NCI-H2171 (cell line): ENCODE results near the gene MSI2.

Source experiments
- DNase-seq: peaks from one replicate; lab custom pipeline; 2025; lab: John Stamatoyannopoulos, UW

MSI2 gene

DNA sequence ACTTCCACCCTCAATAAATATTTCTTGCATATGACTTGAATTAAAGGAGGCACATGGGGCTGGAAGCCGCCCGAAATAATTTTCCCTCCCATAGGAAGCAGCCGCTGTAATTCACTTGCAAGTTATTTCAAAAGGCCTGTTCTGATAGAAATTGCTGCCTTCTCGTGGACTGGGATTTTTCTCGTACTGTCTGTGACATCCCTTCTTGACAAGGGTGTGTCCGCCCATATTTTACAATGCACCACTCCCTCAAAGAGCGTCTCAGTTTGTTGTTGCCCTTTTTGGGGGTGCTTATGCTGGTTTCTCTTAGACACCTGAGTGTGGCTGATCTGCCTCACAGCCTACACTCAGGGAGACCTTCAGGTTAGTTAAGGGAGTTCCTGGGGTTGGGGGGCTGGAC is 160.0 kb downstream of the MSI2 start:
- DNase-seq, result no peak

DNA sequence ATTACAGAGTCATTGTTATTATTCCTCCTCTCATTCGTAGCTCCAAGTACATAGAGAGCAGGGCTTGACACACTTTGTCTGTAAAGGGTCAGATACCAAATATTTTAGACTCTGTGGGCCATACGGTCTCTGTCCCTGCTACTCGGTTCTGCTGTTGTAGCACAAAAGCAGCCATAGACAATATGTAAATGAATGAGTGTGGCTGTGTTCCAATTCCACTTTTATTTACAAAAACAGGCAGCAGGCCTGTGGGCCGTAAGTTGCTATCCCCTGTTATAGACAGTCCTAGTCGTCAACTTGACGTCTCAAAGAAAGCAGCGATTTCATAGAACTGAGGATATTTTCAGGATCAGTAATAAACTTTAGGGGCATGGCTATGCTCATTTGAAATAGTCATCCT is 161.6 kb downstream of the MSI2 start:
- DNase-seq, result no peak

DNA sequence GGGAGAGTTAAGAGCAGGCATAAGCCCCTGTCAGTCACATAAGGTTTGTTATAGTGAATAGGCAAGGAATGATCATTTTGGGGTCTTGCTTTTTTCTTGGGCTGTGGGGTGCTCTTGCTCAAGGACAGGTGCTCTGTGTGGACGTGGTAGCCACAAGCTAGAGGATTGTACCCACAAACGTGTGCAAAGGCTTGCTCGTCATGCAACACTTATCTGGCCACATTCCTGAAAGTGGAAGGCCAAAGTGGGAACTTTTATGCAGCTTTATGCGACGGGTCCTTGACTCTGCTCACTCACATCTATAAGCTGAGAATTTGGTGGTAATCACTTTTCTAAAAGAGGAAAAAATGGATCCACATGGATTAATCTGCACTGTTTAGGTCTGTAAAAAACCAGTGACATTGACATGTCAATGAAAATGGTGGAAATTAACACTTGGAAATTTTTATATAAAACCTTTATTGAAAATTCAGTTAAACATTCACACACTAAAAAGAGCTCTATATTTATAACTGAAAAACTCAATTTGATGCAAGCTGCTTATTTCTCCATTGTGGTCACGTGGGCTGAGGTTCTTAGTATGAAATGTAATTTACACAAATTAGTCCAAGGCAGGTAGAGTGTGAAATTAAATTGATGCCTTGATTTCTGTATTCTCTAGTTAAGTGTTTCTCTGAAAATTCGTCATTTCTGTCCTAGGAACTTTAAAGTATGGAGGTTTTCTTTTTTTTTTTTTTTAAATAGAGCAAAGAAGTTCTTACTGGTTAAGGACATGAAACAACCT is 162.3 kb downstream of the MSI2 start:
- no peak for DNase-seq

DNA sequence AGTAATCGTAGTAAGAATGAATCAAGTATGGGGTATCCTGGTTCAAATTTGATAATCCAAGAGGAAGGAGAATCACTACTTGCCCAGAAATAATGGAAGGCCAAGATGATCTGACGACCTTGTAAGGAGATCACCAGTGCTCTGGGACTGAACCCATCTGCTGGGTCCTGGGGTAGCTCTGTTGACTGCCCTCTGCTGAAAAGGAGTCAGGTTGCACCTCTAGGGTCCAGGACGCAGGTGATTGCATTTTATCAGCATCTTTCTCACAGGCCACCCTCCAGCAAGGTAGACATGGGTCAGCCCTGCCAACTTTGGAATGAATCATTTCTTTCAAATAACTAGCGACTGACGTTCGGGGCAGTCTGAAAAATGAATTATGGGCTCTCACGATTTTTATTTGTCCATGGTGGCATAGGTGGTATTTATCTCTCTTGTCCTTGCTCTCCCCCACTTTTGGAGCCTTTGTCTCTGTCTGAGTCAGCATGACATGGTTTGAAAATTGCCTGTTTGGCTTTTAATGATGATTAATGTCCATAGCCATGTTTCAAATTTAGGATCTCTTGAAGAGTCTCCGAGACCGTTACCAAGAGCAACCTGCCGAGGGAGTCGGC is 163.7 kb downstream of the MSI2 start:
- no peak for DNase-seq

DNA sequence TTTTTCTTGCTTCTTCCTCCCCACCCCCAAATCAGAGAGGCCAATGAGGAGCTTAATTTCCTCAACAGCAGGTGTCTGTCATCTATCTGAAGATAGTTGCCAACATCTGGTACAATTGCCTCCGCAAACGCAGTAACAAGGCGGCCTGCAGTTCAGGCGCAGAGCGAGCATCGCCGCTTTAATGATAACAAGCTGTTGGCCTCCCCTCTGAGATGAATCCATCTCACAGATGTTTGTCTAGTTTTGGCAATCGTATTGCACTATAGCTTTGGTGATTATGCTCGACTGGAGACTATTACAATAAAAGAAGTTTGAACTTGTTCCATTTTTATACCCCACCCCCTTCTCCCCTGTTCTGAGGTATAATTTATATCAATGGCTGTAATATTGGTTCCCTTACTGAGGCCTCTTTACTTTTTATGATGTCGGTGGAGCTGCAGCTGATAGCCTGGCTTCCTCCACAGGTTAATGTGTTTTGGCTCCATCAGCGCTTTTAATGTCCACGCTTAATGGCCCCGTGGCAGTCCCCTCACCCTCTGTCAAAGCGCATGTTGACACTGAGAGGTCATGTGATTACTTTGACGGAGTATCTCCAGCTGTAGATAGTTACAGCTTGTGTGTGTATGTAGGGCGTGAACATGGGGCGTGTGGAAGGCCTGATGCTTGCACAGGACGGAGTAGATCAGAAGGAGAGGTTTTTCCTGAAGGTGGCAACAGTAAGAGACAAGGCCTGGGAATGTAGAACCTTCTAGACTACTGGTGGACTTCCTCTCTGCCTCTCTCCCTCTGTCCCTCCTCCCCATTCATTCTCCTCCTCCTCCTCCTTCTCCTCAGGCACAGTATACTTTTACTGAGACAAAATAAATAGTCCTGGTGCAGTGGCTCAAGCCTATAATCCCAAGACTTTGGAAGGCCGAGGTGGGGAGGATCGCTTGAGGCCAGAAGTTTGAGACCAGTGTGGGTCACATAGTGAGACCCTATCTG is 164.7 kb downstream of the MSI2 start:
- peak; percentile 78 for DNase-seq

DNA sequence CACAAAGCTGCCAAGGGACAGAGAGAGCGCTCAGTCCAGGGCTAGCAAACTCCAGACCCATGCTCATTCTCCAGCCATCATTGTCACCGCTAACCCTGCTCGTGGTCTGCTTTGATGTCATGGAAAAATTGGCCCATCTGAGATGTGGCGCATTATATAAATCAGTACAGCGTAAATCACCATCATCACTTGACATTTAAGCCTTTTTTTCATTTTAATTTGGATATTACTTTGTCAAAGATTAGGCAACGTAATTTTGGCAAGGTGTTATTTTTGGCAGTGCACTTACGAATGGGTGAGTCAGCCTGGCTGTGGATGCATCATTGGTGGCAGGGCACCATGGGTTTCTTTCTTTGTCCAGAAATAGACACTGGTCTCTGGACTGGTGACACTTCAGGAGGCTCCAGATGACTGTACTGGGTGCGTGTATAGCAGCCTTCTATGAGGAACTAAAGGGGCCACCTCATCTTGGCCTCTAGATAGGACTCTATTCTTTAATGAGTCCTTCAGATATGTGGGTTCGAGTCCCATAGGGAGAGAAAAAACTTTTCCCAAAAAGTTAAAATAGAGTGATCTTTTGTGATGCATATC is 166.3 kb downstream of the MSI2 start:
- no peak for DNase-seq

DNA sequence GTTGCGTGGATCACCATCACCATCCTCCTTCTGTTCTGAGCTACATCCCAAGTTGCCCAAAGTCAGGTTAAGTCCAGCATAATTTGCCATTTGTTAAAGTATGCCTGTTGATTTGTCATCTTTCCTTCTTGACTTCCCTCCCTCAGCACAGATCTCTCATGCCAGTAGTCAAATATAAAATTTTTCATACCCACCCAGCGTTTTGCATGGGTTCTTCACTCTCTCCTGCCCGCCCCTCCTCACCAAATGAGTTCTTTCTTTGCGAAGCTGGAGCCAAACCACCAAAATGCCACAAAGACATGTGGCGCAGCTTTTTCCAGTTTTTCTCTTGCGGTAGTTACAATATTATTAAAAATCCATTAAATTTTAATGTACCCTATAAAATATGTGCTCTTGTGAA is 167.2 kb downstream of the MSI2 start:
- DNase-seq, result no peak

DNA sequence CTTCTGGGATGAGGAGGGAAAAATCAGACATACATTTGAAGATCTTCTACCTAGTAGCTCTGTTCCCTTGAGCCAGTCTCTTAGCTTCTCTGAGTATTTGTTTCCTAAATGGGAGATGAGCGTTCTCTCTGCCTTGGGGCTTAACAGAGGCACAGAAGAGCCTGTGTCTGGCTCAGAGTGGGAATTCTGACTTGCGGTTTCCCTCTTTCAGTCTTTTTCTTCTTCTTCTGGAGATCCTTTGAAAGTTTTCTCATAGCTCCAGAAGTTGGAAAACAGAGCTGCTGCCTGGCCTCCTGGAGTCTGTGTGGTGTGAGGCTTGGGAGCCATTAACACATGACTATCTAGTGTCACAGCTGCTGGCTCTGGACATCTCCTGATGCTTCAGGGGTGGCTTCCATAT is 167.9 kb downstream of the MSI2 start:
- DNase-seq, result no peak

DNA sequence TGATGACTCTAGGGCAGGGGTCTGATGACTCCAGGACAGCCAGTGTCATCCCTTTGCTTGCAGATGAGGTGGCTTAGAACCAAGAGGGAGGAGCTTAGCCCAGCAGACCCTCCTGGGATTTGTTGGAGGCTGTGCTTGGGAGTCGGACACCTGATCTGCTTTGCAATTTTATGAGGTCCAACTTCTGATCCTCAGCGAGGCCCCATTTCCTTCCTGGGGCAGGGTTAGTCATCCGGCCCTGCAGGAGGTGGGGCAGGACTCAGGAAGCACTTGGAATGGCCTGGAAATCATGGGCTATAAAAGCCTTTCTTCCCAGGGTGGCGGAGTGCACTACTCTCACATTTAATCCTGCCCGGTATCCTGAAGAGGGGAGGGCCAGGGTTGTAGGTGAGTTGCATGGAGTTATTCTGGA is 168.5 kb downstream of the MSI2 start:
- no peak for DNase-seq

DNA sequence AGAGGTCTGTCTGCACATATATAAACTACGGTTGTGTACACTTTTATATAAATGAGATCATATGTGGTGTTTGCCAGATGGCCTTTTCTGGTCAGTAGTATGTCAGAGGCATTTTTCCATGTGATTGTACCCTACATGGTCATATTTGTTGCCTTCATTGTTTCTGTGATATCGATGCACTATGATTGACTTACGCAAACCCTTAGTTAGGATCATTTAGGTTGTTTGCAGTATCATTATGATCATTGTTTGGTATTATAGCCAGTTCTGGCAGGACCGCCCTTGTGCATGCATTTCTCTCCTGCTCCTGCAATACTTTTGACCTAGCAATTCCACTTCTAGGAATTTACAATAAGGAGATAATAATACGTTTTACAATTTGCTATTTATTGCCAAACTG is 169.1 kb downstream of the MSI2 start:
- DNase-seq, result no peak

DNA sequence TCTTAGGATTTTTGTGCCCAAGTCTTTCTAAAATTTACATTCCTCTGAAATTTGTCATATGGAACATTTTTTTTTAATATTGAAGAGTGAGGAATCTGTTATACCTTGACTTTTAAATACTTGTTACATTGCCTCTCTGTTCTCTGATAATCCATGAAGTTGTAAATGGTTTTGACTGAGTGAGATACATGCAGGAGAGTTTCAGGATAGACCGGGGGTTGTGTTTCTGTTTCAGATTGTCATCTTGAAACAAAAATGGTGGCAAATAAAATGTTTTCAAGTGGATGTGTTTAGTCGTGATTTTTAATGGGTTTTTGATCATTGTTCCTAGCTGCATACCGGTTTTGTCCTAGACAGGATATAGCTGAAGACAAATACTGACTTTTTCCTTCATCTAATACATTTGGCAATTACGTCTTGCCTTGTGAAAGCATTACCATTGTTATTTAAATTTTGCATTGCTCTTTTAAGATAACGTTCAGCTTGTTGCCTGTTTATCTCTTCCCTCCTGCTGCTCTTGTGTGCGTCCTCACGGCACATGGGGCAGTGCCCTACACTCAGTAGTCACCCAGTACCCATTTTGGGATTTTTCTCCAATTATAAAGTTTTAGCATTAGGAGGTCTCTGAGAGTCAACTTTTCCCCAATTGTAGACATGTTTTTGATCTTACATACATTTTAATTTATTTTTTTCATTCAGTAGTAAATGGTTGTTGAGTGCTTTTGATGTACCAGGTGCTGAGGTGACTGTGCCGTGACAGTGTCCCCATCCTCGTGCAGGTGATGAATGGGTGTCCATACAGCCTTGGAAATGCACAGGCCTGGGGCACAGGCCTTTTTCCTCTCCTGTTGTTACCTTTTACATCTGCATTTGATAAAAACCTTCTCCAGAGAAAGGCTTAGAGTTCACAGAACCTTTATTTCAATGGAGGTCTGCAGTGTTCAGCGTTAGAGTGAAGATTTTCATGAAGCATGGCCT is 169.9 kb downstream of the MSI2 start:
- no peak for DNase-seq

DNA sequence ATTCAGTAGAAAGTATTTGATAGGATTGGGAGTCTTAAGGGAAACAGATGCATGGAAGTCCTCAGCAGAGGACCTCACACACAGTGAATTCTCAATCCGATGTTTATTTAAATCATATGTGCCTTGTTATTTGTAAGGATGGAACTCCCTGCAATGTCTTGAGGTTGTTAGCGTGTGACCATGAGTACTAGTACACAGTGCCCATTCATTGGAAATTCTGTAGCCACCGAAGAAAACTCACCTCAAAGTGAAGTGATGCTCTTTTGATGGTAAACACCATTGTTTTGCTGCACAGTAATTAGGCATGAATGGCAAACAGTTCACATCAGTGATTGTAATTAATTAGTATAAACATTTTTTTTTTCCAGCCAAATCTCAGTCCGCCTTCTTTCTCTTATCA is 173.6 kb downstream of the MSI2 start:
- DNase-seq, result no peak

DNA sequence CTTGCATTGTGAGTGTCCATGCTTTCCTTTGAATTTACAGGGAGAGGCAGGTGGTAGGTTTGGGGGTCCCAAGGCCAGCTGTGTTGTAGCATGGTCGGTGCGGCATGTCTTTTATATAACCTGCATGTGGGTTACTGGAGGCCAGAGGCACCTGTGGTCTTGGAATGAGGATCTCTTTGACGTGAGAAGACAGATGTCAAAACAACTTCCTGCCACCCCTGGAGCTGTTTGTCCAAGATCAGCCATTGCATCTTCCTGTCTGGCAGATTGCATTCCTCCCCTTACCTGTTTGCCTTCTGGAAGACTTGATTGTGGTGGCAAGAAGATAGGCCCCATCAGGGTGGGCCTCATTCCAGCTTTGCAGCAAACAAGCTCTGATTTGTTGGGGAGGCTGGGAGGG is 175.1 kb downstream of the MSI2 start:
- DNase-seq, result no peak

DNA sequence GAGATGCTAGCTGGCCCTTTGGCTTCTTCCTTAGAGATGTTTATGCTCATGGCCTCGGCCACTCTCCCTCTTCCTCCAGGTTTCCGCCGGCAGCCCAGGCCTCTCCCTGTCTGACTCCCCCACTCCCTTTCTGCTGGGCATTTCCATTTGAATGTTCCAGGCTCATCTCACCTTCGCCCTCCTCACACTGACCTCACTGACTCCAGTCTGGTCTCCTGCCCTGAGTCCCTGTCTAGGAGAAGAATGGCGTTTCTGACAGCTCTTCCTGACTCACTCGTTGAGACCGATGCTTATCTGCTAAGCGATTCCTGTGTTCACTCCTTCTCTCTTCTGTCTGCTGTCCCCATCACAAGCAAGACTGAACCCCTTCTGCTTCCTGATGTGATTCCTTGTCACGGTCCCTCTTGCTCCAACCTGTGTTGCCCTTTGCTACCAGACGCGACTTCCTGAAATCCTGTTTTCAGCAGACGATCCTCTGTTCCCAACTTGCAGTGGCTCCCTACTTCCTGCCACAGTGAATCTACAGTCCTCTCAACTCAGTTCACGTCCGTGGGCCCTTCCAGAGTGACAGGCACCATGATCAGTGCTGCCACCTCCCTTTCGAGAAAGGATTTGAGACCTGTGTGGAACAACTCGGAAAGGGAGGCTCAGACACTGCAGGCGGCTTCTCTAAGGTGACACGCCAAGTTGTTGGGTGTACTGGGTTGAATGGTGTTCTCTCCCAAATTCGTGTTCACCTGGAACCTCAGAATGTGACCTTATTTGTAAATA is 176.4 kb downstream of the MSI2 start:
- DNase-seq, result no peak

DNA sequence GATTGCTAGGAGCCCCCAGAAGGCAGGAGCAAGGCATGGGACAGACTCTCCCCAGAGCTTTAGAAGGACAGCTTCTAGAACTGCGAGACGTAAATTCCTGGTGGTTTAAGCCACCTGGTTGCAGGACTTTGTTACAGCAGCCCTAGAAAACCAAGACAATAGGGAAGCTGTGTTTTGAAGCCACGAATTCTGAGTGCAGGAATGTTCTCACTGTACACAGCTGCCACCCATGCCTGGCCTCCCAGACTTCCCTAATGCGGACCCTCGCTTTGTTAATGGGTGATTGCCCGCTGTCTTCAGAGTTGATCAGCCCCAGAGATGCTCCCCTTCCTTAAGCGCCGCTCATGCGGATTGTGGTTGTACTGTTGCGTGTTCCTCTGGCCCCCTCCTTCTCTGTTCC is 177.1 kb downstream of the MSI2 start:
- DNase-seq, result no peak

DNA sequence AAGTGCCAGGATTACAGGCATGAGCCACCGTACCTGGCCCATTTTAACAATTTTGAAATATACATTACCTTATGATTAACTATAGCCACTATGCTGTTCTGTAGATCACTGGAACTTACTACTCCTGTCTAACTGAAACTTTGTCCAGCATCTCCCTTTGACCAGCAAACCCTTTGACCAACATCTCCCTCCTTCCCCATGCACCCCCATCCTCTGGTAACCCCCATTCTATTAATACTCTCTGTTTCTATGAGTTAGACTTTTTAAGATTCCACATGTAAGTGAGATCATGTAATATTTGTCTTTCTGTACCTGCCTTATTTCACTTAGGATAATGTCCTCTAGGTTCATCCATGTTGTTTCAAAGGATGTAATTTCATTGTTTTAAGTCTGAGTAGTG is 178.0 kb downstream of the MSI2 start:
- no peak for DNase-seq

DNA sequence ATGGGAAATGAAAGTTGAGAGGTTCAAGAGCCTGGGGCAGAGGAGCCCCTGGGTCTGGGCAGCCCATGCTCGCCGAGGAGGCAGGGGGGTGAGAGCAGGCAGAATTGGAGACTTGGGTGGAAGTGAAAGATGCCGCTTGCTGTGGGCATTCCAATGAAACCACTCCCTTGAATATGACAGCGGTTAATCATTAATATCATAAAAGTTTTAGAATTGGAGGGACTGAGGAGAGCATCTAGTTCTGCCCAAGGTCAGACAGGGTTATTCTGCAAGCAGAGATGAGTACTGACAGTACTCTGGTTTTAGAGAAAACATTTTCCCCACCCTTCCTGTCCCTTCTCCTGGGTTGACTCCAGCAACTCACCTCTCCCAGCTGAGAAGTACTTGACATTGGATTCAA is 180.2 kb downstream of the MSI2 start:
- no peak for DNase-seq

DNA sequence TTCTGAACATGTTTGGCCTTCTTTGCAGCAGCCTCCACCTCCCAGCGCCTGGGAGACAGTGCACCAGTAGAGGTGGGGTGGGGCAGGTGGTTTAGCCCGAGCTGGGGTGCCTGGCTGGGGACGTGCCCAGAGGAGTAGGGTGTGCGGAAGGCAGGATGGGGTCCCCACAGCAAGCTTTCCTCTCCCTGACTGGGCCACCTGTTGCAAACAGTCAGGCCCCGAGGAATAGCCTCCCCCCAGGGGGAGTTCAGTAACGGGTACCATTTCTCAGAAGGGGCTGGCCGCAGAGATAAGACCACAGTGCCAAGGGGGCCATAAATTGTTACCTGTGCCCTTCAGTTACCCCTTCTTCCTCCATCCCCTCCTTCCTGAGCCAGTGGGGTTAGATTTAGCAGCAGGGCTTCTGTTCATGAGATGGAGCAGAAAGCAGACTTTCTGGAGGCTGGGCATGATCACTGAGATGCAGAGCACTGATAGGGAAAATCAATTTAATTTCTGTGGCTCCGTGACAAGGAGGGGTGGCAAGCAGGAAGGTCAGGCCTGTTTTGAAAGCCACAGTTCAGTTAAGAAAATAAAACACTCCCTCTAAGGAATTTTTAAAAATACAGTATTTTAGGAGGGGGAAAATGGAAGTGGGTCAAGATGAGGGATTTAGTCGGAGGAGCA is 181.9 kb downstream of the MSI2 start:
- DNase-seq, result no peak

DNA sequence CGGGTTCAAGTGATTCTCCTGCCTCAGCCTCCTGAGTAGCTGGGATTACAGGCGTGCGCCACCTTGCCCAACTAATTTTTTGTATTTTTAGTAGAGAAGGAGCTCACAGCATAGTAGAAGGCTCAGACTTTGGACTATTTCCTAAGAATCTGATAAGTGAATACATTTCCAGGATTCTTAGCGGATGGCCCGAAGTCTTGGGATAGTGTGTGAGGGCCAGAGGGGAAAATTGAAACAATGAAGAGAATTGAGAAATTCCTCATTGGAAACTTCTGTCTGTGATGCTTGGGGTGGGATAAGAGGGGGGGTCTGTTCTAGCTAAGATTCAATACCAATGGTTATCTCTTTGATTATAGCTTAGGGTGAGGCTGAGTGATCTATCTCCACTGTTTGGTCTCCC is 183.3 kb downstream of the MSI2 start:
- no peak for DNase-seq
